Neural cell (in vitro differentiated cells): ENCODE measurements around the gene NOX4.
"Not testable (repeated sequence)": the region's sequence is repeated elsewhere in the genome, so short reads cannot be mapped to it uniquely, and the experiment has no call there.

ENCODE experiments used
- CTCF ChIP-seq: fragments of 450-650 bp; IDR thresholded peaks from 2 replicates; pipeline ENCODE4 v1.5.1; 2014; ENCODE audit warnings: antibody characterized with exemption, mild to moderate bottlenecking, moderate library complexity; ENCODE audit not compliant: poor library complexity, severe bottlenecking
- EZH2 ChIP-seq: fragments of 200-600, 300-800 bp; shearing (Covaris generic), sonication (generic); IDR thresholded peaks from 2 replicates; pipeline ENCODE4 v1.6.1; 2014; ENCODE audit warnings: antibody characterized with exemption, low read length, borderline replicate concordance, mild to moderate bottlenecking; ENCODE audit not compliant: insufficient read depth, poor library complexity, severe bottlenecking
- POLR2AphosphoS5 ChIP-seq: IDR thresholded peaks from 2 replicates; pipeline ENCODE4 v1.6.1; 2012
- RAD21 ChIP-seq: fragments of 450-650 bp; conservative IDR thresholded peaks from 2 replicates; pipeline ENCODE4 v1.6.1; 2014; ENCODE audit warnings: antibody characterized with exemption, mild to moderate bottlenecking, moderate library complexity
- TAF1 ChIP-seq: IDR thresholded peaks from 2 replicates; pipeline ENCODE4 v1.6.1; 2012; ENCODE audit warnings: low read depth

- not testable (repeated sequence) for TF ChIP-seq CTCF, RAD21, EZH2, POLR2AphosphoS5, TAF1
Observed at GRCh38 chr11:89303029-89303428, 188.1 kb downstream of the NOX4 start.
